ENCODE data around the gene EDEM3.

EDEM3 gene

GRCh38 chr1:184734980-184735379 is 19.7 kb downstream of the EDEM3 start:
- DNase-seq (ENCODE audit: low spot score): no peak
- TF ChIP-seq CTCF (IDR thresholded peaks at IDR 0.05; ENCODE audit: extremely low read depth, missing control alignments): no peak

- no peak for DNase-seq (ENCODE audit: low spot score)
Observed at GRCh38 chr1:184724843-184725242, 29.8 kb downstream of the EDEM3 start.

GRCh38 chr1:184716158-184716557 is 38.5 kb downstream of the EDEM3 start:
- DNase-seq (ENCODE audit: low spot score): no peak
- no peak for TF ChIP-seq CTCF (IDR thresholded peaks at IDR 0.05; ENCODE audit: extremely low read depth, missing control alignments)

More at GRCh38 chr1:184724843-184725242, 29.8 kb downstream of the EDEM3 start:
- no peak for TF ChIP-seq CTCF (IDR thresholded peaks at IDR 0.05; ENCODE audit: extremely low read depth, missing control alignments)

GRCh38 chr1:184709418-184709817 is 45.2 kb downstream of the EDEM3 start:
- DNase-seq (ENCODE audit: low spot score): no peak
- TF ChIP-seq CTCF (IDR thresholded peaks at IDR 0.05; ENCODE audit: extremely low read depth, missing control alignments): no peak

- no peak for DNase-seq (ENCODE audit: low spot score)
- TF ChIP-seq CTCF (IDR thresholded peaks at IDR 0.05; ENCODE audit: extremely low read depth, missing control alignments): no peak
Observed at GRCh38 chr1:184708084-184708676, 46.5 kb downstream of the EDEM3 start.

- TF ChIP-seq CTCF (IDR thresholded peaks at IDR 0.05; ENCODE audit: extremely low read depth, missing control alignments): no peak
- no peak for DNase-seq (ENCODE audit: low spot score)
Observed at GRCh38 chr1:184705271-184705670, 49.4 kb downstream of the EDEM3 start.

GRCh38 chr1:184701816-184702215 is 52.8 kb downstream of the EDEM3 start:
- TF ChIP-seq CTCF (IDR thresholded peaks at IDR 0.05; ENCODE audit: extremely low read depth, missing control alignments): no peak
- DNase-seq (ENCODE audit: low spot score): no peak
